ENCODE results near the gene MTF2.
"Not testable (repeated sequence)": the region's sequence is repeated elsewhere in the genome, so short reads cannot be mapped to it uniquely, and the experiment has no call there.

MTF2 gene

DNA sequence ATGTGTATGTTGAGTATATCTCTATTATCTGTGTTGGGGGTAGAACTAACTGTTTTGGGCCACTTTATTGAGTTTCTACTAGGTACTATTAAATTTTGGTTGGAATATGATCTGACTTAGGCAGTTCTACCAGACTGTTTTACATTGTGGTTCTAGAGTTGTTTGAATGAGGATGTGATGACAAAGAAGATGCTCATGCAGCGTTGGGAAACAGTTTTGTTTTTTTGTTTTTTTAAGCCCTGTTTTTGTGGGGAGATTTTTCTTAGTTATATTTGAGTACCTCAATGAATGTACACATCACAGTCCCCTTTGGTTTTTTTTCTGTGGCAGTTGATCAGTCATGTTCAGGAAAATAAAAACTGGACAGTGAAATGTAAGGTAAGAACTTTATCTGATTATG is 61.0 kb downstream of the MTF2 start:
- DNase-seq, result no peak

GRCh38 chr1:93142161-93142560 is 63.1 kb downstream of the MTF2 start:
- no peak for DNase-seq

DNA sequence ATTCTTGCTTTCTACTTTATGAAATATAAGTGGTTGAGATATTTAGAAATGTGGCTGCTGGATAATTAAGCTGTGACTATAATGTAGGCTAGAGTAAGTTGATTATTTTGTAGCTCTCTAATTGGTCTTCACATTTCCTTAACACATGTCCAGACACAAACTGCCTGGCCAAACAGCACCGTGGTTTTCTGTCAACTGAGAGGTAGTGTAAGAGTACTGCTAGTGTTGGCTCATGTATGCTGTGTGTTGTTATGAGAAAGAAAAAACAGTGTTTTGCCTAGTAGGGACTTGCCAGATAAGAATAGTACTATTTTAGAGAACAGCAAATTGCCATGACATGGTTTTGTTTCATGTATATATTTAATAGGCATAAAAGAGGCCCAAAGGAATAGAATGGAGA is 64.1 kb downstream of the MTF2 start:
- no peak for DNase-seq

DNA sequence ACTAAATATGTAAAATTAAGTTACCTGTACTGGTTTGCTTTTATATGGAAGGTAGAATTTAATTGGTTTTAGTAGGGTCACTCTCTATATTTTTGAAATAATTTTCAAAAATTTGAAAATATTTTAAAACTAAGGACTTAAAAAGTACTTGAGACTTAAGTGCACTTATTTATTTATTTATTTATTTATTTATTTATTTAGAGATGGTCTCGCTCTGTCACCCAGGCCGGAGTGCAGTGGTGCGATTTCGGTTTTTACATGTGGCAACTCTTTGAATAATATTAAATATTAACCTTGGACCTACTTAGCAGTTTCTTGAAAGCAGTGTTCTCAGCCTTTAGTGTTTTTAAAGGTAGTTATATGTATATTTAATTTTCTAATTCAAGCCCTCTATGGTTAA is 64.7 kb downstream of the MTF2 start:
- no peak for DNase-seq

DNA sequence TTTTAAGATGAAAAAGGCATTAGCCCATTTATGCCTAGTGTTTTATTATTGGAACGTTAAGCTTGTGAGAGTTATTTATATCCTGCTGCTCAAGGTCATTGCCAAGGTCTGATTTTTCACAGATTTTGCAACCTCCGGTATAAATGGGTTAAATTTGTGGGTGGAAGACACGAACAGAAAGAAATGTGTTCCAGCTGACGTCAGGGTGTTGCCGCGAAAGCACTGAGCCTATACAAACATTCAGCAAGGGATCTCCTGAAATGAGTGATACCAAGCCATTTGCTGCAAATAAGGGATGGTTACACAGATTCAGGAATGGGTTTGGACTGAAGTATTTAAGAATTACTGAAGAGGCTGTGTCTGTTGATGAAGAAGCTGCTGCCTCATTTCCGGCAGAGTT is 68.9 kb downstream of the MTF2 start:
- DNase-seq, result no peak

- DNase-seq, result no peak
Observed at GRCh38 chr1:93150729-93151128, 71.6 kb downstream of the MTF2 start.

DNA sequence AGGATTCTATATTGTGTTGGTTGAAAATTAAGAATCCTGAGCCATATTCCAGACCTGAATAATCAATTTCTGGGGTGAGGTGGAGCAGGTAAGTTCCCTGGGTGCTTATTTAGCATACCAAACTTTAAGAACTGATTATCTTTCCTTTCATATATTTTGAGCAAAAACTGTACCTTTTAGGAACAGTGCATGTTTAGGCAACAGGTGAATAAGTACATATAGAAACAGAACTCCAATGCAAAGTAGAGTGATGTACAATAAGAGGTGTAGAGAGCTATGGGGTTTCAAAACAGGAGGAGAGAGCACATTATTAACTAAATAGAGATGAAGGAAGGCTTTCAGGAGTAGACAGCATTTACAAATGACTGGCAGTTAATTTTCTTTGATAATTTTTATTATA is 72.4 kb downstream of the MTF2 start:
- DNase-seq, result no peak

- no peak for DNase-seq
Observed at GRCh38 chr1:93152835-93153234, 73.8 kb downstream of the MTF2 start.

GRCh38 chr1:93154898-93155297 is 75.8 kb downstream of the MTF2 start:
- DNase-seq, result no peak

GRCh38 chr1:93155335-93155734 is 76.3 kb downstream of the MTF2 start:
- DNase-seq, result no peak

- DNase-seq, result no peak
Observed at GRCh38 chr1:93159337-93159736, 80.3 kb downstream of the MTF2 start.

DNA sequence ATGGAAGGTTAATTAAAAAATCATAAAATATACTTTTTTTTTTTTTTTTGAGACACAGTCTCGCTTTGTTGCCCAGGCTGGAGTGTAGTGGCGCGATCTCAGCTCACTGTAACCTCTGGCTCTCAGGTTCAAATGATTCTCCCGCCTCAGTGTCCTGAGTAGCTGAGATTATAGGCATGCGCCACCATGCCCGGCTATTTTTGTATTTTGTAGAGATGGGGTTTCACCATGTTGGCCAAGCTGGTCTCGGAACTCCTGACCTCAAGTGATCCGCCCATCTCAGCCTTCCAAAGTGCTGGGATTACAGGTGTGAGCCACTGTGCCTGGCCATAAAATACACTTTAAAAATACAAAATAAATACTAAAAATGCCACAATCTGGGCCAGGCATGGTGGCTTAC is 84.2 kb downstream of the MTF2 start:
- DNase-seq, result not testable (repeated sequence)

- DNase-seq, result no peak
Observed at GRCh38 chr1:93164816-93165215, 85.7 kb downstream of the MTF2 start.

- DNase-seq, result not testable (repeated sequence)
Observed at GRCh38 chr1:93165895-93166294, 86.8 kb downstream of the MTF2 start.

DNA sequence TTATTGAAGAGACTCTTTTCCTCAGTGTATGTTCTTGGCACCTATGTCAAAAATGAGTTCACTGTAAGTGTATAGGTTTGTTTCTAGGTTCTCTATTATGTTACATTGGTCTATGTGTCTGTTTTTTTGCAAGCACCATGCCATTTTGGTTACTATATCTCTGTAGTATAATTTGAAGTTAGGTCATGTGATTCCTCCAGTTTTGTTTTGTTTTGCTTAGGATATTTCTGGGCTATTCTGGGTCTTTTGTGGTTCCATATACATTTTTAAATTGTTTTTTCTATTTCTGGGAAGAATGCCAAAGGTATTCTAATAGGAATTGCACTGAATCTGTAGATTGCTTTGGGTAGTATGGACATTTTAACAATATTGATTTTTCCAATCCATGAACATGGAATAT is 87.9 kb downstream of the MTF2 start:
- no peak for DNase-seq

DNA sequence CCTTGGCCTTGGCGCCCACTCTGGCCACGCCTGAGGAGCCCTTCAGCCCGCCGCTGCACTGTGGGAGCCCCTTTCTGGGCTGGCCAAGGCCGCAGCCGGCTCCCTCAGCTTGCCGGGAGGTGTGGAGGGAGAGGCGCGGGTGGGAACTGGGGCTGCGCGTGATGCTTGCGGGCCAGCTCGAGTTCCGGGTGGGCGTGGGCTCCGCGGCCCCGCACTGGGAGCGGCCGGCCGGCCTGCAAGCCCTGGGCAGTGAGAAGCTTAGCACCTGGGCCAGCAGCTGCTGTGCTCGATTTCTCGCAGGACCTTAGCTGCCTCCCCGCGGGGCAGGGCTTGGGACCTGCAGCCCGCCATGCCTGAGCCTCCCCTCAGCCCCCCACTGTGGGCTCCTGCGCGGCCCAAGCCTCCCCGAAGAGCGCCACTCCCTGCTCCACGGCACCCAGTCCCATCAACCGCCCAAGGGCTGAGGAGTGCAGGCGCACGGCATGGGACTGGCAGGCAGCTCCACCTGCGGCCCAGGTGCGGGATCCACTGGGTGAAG is 91.1 kb downstream of the MTF2 start:
- DNase-seq, result not testable (repeated sequence)

DNA sequence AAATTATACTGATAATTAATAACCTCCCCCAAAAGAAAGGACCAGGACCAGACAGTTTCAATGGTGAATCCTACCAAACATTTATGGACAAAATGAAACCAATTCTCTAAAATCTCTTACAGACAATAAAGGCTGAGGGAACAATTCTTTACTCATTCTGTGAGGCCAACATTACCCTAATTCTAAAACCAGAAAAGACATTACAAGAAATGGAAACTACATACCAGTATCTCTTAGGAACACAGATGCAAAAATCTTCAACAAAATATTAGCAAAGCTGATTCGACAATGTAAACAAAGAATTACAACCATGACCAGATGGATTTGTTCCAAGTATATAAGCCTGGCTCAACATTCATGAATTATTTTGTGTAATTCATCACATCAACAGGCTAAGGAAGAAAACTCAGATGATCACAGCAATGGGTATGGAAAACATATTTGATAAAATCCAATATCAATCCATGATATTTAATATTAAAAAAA is 92.5 kb downstream of the MTF2 start:
- no peak for DNase-seq

- no peak for DNase-seq
Observed at GRCh38 chr1:93172778-93173177, 93.7 kb downstream of the MTF2 start.

GRCh38 chr1:93174638-93175037 is 95.6 kb downstream of the MTF2 start:
- DNase-seq, result not testable (repeated sequence)

DNA sequence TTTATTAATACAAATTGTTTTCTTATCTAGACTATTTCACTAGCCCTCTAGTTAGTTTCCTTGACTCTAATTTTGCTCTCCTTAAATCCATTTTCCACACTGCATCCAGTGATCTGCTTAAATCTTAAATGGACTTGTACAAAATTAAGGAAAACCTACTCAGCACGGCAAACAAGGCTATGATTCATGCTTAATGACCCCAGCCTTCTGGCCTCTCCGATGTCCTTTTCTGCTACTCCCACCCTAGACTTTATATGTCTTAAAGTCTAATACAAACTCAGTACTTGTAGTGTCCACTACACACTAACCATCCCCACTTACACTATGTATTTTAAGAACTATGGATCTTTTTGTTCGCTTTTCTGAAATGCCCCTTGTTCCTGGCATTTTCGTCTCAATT is 98.9 kb downstream of the MTF2 start:
- DNase-seq, result peak; percentile 9

- DNase-seq, result no peak
Observed at GRCh38 chr1:93178418-93178817, 99.3 kb downstream of the MTF2 start.

DNA sequence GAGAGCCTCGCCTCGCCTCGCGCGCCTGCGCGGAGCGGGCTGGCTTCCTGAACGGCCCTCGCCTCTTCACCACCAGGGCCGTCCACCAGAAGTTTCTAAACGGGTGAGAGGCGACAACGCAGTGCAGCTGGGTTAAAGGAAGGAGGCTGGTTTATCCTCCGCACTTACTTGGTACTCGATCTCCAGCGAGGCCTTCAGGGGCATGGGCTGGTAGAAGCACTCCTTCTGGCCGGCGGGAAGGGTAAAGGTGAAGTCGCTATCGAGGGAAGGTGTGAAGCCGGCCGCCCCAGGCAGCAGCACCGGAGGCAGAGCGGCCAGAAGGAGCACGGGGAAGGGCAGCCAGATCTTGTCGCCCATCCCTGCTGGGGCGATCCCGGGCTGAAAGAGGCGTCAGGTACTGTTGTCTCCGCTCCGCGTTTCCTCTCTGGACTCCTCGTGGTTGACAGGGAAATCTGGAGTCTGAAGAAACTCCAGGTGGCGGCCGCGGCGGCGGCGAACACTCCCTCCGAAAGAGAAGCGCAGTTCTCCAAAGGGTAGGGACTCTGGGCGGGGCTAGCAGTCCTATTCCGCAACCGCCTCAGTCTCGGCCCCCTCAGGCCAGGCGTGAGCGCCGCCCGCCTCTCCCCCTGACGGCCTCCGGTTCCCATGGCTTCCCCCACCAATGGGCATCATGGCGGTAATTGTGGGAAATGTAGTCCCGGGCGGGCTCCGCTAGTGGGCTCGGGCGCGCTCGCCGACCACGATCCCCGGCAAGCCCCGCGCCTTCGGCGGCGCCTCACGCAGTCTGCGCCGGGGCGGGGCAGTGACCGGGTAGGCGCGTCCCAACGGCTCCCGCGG is 101.0 kb downstream of the MTF2 start, which contains the start of gene TMED5:
Gene TMED5, minus strand, starts transcription at position 528 of the 837 bp plus-strand sequence. Its CDS starts 171 bp downstream, at position 357.
- DNase-seq, result peak; percentile 97

DNA sequence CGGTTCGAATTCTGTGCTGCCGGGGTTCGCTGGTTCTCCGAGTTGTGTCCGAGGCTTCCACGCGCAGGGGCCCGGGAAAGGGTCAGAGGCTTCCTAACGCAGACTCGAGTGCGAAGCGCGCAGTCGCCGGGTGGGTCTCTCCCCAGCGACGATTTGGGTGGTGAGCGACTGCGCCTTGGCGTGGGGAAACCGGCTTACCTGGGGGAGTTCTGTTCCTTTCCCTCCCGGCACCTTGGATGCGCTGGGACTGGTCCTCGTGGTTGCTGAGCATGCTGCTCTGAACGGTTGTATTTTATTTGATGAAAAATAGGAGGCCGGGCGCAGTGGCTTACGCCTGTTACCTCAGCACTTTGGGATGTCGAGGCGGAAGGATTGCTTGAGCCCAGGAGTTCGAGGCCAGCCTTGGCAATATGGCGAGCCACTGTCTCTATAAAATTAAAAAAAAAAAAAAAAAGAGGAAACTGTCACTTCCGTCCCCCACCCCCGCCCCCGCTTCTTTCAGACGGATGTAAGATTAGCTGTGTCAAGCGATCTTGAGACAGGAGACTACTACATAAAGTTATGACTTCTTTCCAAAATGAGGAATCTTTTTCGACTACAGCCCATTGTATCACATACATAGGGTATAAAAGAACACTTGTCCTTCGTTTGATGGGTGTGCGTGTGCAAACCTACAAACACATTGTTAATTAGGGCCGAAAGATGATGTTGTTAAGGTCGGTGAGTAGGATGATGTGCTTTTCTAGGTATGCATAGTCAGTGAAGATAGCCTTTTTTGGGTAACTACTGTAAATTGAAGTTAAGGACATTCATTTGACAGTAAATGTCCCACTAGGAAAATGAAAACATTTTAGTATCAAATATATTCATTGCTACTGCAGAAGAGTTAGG is 101.9 kb downstream of the MTF2 start, which contains the start of gene CCDC18:
Gene CCDC18, plus strand, starts transcription at position 2 of the 891 bp plus-strand sequence. CDS start 2,638 bp downstream, outside the sequence.
- peak; percentile 89 for DNase-seq

All from right kidney (tissue), 1 donor.